GM19324 (cell line): ENCODE measurements around the gene LVRN.

ENCODE experiments used
- ATAC-seq: cut with Tn5 transposase; IDR thresholded peaks from one replicate; pipeline ENCODE4 v1.9.1; 2021; ENCODE audit warnings: mild to moderate bottlenecking, moderate library complexity; ENCODE audit not compliant: unreplicated experiment, low FRiP score

LVRN gene

DNA sequence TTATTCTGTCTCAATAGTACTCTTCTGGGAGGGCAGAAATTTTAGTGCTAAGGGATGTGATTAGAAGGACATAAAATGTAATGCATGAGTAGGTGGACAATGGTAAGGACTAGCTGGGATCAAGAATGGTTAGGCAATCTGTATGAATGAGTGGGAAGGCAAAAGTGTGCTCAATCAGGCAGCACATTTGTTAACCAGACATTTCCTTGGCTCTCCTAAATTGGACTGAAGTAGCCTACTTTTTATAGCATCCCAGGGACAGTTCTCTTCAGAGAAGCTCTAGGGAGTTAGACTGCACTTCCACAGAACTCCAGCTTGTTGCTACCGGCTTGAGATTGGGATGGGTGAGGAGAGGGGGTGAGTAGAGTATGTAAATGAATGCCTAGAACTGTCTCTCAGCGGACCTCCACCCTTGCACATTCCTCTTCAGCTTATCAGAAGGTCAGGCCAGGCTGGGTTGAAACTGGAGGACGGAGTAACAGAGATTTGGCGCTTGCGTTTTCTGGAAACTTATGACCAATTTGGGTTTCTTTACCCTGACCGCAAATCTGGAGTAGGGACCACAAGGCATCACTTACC lies 51.0 kb downstream of the LVRN start:
- no peak for ATAC-seq

DNA sequence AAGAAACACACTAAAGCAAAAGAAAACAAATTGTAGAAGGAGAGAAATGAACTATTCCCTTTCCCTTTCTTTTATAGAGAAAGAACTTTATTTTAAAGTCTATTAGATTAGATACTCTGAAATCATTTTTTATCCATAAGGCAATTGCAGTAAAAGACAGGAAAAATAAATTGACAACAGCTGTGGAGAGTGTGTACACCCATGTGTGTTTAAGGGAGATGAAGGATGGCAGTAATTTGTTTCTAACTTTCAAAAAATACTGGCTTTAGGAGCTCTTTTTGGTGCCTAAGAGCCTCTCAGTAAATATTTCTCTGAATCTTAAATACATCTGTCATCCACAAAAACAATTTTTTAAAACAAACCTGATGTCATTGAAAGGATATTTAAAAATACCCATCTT lies 51.7 kb downstream of the LVRN start:
- ATAC-seq = no peak

DNA sequence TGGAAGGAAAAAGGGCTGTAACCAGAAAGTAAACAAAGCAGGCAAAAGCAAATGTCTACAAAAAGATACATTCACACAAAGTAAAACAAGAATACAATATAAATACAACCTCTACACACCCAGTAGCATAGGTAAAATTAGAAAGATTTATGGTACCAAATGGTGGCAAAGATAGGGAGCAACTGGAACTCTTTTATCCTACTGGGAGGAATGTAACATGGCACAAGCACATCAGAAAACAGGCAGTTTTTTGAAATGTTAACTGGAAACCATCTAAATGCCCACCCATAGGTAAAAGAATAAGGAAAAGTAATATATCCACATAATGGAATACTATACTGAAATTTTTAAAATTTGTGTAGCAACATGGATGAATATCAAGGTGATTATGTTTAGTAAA lies 61.3 kb downstream of the LVRN start:
- no peak for ATAC-seq

DNA sequence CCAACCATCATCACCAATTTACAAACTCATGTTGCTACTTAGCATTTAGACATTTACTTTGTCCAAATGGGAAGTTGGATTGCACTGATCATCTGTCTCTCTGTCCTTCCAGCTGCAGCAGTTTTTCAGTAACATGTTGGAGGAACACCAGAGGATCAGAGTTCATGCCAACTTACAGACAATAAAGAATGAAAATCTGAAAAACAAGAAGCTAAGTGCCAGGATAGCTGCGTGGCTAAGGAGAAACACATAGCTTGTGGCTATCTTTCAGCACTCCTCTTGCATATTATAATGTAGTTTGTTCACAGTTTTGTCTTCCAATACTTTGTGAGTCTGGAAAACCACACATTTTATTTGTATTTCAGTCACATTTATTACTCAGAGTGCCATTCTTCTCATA lies 63.6 kb downstream of the LVRN start:
- no peak for ATAC-seq

DNA sequence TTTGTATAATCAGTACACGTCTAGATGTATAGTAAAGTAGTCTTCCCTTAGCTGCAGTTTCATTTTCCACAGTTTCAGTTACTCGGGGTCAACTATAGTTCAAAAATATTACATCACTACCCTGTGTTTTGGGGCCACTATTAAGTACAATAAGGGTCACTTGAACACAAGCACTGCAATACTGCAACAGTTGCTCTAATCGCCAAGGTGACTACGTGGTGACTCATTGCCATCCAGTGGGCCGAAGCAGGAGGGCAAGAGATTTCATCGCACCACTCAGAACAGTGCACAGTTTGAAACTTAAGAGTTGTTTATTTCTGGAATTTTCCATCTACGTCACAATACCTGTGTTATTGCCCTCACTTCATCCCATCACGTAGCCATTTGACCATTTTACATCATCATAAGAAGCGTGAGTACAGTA lies 69.8 kb downstream of the LVRN start, which contains the start of gene ARL14EPL:
Gene ARL14EPL, plus strand, starts transcription at position 379 of the 424 bp plus-strand sequence. CDS start 18,994 bp downstream, outside the sequence.
- ATAC-seq = peak; percentile 71

DNA sequence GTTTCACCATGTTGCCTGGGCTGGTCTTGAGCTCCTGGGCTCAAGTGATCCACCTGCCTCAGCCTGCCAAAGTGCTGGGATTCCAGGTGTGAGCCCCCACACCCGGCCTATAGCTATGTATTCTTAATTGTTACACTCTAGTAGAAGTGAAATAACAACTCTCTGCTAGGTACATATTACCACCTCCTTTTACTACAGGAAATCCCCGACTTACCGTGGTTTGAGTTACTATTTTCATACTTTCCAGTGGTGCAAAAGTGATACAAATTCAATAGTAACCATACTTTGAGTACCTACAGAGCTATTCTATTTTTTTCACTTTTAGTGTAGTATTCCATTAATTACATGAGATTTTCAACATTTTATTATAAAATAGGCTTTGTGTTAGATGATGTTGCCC lies 70.7 kb downstream of the LVRN start:
- ATAC-seq = no peak

DNA sequence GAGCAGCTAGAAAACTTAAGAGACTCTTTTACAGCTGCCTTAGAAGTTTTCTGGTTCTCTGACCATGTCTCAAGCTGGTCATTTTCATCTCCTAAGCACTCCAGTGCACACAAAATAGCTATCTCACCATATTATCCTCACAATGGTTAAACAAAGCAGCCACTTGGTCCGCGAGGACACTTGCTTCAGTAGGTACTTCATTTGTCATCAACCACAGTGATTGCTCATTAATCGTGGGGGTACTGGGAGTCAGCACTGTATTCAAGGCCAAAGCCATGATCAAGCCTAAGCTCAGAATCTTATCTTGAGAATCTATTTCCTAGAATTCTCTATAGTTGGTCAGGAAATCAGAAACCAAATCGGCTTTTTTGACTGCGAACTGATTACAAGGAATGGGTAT lies 72.8 kb downstream of the LVRN start:
- no peak for ATAC-seq

DNA sequence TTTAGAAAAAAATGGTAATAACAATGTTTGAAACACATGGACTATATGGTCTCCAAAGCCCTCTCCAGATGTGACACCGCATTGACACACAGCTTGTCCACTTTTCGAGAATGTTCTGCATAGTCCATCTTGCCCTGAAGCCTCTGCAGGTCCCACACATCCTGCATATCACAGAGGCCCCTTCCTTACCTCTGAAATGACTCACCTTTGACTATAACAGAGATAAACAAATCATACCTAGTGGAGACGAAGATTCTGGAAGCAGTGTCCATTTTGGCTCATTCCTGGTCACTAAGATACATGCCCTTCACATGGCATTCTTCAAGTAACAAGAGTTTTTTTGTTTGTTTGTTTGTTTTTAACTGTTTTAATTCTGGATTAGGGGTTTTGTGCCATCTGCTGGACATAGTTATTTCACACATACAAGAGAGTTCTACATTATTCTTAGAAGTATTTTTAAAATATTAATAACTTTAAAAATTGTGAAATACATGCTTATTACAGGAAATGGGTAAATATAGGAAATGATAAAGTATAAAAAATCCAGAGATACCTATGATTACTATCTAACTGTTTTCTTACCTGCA lies 75.1 kb downstream of the LVRN start:
- ATAC-seq = no peak

DNA sequence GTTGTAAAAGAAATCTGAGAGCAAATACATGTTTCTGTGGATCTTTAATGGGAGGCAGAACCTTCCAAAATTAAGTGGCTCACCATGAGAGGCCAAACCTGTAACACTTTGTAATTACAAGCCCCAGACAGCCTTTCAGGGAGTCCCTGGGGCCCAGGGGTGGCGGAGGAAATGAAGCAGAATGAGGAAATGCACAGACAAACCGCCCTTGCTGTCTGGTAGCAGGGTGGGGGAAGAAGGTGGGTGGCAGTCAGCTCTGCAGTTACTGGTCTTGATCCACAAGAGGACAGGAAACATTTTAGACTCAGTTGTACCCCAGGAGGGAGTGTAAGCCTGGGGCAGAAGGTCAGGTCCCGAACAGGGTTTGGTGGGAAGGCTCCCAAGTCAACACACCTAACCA lies 76.5 kb downstream of the LVRN start:
- ATAC-seq = peak; percentile 79

DNA sequence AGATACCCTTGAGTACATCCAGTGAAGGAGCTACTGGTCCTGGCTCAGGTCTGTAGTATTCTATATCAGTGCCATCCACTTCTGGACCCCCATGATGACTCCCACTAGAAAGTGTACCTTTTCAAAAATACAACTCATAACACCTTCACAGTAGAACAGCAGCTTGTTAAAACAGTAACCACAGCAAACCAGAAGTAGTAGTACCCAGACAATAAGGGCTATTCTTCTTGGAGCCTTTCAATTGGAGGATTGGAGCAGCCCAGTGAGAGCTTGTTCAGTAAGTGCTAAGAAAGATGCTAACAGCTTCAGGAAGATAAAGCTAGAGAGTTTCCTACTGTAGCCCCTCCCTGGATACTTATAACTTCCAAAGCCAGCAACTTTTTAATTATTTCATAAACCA lies 80.1 kb downstream of the LVRN start:
- ATAC-seq = no peak

DNA sequence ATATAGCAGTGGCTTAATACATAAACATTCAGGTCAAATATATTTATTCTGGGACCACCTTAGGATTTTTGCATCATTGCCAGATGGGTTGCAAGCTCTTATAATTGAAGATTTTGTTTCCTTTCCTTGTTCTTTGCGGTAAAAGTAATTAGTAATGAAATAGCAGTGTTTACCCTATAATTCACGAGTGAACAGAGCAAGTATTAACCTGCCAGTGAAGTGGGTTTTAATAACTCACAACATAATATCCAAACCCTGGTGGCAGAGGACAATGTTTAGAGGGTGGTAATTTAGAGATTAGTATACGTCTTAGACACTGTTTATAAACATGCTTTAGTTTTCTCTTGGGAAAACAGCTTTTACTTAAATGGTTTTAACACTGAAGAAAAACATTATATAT lies 81.8 kb downstream of the LVRN start:
- ATAC-seq = no peak

DNA sequence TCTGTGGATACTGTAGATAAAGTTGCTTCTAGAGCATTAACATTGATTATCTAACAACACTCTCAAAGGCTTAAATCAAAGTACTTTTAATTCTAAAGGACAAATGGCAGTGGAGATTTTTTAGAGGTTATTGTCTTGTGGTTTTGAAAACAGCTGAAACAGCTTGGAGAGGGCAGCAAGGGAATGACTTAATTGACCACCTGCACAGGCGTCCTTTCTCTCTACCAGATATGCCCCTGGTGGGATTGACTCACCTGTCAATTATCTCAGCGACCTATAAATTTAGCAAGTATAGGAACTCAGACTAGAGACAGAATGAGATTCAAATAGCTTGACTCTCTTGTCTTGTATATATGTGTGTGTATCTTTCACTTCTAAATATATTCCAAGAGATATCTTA lies 83.5 kb downstream of the LVRN start:
- ATAC-seq = no peak

DNA sequence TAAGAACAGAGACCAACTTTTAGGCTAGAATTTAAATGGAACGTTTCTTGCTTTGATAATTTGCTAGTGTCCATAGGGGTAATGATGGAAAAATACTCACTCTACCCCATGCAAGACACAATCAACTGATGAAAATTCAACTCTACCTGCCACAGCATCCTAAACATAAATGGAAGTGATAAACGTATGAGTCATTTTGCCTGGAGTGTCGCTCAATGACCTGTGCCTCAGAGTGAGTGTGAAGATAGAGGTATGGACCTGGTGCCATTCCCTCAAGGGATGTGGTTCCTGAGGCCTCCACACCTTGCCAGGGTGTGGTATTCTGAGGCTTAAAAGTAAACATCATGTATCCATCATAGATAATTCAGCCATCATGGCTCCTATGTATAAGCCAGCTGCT lies 84.0 kb downstream of the LVRN start:
- ATAC-seq = no peak

DNA sequence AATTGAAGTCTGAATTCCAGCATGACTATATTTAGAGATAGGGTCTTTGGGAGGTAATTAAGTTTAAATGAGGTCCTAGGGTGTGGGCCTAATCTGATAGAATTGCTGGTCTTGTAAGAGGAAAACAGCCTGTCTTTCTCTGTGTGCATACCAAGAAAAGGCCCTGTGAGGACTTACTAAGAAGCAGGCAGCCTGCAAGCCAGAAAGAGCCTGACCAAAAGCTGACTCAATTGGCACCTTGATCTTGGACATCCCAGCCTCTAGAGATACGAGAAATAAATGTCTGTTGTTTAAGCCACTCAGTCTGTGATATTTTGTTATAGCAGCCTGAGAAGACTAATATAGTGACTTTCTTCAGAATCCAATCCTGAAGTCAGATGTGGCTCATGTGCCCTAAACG lies 84.5 kb downstream of the LVRN start:
- ATAC-seq = no peak

DNA sequence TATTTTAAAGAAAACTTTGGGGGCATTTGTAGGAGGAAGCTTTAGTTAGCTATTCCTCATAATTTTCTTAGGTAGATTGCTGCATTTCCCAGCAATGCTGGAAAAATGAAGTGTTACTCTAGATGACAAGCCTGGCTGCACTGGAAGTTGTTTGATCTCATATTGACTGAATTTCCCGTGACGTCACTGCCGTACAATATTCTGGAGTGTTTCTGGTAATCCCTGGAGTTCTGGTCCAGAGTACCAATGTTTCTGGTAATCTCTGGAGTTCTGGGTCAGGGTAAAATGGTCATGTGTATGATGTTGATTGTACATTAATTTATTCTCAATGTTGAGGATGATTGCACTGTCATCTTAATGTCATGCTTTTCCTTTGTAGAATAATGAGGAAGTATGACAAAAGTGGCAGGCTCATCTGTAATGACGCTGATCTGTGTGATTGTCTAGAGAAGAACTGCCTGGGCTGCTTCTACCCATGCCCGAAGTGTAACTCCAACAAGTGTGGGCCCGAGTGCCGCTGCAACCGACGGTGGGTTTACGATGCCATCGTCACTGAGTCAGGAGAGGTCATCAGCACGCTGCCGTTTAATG lies 96.2 kb downstream of the LVRN start:
- ATAC-seq = no peak

DNA sequence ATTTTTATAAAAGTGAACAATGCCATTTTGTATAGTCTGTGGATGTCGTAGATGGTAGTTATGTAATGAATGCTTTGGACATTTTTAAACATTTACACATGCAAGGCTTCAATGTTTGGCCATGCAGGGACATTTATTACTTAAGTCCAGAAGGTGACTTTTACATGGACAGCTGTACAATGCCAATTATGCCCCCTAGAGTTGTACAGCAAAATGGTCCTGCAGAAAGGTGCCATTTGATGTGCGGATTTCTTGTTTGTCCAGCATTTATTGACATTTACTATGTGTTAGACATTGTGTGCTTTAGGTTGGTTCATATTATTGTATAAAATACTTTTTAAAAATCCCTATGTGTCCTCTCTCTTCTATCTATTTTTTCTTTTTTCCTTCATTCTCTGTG lies 100.1 kb downstream of the LVRN start:
- no peak for ATAC-seq

DNA sequence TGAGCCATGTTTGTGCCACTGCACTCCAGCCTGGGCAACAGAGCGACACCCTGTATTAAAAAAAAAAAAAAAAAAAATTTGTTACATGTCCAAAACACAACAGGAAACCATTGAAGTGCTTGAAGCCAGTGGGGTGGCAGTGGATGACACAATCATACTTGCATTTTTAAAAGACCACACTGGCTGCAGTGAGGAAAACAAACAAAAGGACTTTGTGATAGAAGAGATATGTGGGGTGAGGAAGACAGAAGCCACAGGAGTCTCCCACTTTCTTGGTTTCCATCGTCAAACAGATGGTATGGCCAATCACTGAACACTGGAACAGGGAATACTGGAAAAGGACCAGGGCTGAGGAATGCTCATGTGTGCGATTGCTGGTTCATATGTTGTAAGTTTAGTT lies 101.7 kb downstream of the LVRN start:
- ATAC-seq = no peak

DNA sequence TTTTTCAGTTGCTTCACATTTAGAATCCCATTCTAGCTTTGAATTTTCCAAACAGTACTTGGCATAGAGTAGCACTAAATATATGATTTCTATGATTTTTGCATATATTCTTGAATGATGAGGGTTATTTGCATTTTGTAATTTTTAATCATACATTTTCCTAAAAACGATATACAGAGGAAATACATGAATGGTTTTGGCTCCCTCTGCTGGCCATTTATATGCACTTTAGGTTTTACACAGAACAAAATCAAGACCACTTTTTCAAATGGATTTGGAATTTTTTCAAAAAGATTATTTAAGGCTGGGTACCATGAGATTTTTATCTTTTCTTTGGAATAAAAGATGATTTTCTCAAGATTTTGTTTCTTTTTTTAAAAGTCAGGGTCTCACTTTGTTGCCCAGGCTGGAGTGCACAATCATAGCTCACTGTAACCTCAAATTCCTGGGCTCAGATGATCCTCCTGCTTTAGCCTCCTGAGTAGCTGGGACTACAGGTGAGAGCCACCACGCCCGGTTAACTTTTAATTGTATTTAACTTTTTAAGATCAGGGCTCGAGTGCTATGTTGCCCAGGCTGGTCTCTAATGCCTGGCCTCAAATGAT lies 105.9 kb downstream of the LVRN start:
- no peak for ATAC-seq

DNA sequence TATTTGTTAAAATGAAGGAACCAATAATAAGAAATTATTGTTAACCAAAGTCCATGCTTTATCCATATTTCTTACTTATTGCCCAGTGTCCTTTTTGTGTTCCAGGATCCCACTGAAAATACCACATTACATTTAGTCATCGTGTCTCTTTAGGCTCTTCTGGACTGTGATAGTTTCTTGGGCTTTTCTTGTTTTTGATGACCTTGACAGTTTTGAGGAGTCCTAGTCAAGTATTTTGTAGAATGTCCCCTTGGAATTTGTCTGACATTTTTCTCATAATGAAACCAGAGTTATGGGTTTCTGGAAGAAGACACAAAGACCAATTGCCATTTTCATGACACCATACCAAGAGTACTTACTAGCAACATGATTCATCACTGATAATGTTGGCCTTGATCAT lies 108.9 kb downstream of the LVRN start:
- ATAC-seq = no peak

DNA sequence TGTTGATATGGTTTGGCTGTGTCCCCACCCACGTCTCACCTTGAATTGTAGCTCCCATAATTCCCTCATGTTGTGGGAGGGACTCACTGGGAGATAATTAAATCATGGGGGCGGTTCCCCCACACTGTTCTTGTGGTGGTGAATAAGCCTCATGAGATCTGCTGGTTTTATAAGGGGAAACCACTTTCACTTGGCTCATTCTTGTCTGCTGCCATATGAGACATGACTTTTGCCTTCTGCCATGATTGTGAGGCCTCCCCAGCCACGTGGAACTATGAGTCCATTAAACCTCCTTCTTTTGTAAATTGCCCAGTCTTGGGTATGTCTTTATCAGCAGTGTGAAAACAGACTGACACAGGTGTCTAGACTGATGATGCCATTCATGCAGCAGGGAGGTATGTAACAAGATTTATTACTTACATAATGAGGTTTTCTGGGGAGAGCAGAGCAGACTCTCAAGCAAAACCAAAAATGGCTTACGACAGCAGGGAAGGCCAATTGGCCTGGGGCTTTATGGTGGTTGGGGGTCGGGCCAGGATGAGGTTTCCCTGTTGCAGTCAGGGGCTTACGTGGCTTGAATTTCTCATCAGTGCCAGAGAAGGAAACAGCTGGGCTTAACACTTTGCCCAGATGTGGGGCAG lies 113.0 kb downstream of the LVRN start:
- ATAC-seq = no peak

DNA sequence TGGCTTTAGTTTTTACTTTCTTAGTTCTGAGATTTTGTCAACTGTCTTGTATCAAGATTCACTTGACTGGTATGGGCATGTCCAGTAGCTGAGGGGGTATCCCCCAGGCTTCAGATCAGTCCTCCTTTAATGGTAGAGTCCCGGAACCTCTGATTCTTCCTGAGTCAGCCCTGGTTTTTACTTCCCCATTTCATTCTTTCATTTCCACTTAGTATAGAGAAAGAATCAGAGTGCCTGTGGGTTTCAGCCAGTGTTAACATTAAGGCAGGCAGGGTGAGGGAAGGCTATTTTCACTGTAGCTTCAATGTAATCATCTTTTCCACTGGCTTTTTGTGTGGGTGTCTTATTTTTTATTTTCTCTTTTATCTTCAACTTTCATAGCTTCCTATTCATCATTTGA lies 114.2 kb downstream of the LVRN start:
- ATAC-seq = peak; percentile 95
